Measurements from ENCODE around the gene PRKG1.
"Not testable (repeated sequence)": the region's sequence is repeated elsewhere in the genome, so short reads cannot be mapped to it uniquely, and the experiment has no call there.

PRKG1 gene

GRCh38 chr10:51162002-51162401 is 87.7 kb downstream of the PRKG1 start:
- no peak overlapping the region for H3K4me3 ChIP-seq (ENCODE audit: low read length)
- no peak for TF ChIP-seq ZNF274 (IDR thresholded peaks at IDR 0.05; ENCODE audit: low read depth, low read length)

GRCh38 chr10:51163380-51164049 is 89.2 kb downstream of the PRKG1 start:
- H3K4me3 ChIP-seq (ENCODE audit: low read length) = not testable (repeated sequence)

- no peak overlapping the region for H3K4me3 ChIP-seq (ENCODE audit: low read length)
- TF ChIP-seq ZNF274 (IDR thresholded peaks at IDR 0.05; ENCODE audit: low read depth, low read length) = no peak
Measured at GRCh38 chr10:51168086-51168815, 94.0 kb downstream of the PRKG1 start.

- H3K4me3 ChIP-seq (ENCODE audit: low read length) = no peak overlapping the region
Measured at GRCh38 chr10:51169111-51169510, 94.8 kb downstream of the PRKG1 start.

GRCh38 chr10:51170518-51171245 is 96.4 kb downstream of the PRKG1 start:
- H3K4me3 ChIP-seq (ENCODE audit: low read length) = no peak overlapping the region
- TF ChIP-seq ZNF274 (IDR thresholded peaks at IDR 0.05; ENCODE audit: low read depth, low read length) = no peak

More at GRCh38 chr10:51169111-51169510, 94.8 kb downstream of the PRKG1 start:
- TF ChIP-seq ZNF274 (IDR thresholded peaks at IDR 0.05; ENCODE audit: low read depth, low read length) = no peak

DNA sequence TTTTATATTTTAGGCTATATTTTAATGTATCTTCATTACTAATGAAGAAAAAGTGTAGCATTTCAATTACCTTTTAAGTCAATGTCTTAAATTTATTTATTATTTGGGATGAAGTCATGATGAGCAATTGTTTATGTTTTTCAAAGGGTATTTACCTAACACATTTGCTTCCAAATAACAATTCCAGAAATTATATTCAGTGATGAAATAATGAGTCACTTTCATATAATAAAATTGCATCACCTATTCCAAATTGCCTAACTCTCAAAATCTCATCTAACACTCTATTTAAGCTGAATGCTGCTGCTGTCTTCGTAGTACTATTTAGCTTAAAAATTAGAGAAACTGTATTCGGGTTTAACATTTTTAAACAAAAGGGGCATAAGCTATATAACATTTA is 97.7 kb downstream of the PRKG1 start:
- no peak for TF ChIP-seq ZNF274 (IDR thresholded peaks at IDR 0.05; ENCODE audit: low read depth, low read length)
- no peak overlapping the region for H3K4me3 ChIP-seq (ENCODE audit: low read length)

- no peak overlapping the region for H3K4me3 ChIP-seq (ENCODE audit: low read length)
- TF ChIP-seq ZNF274 (IDR thresholded peaks at IDR 0.05; ENCODE audit: low read depth, low read length) = no peak
Measured at GRCh38 chr10:51176976-51177695, 102.8 kb downstream of the PRKG1 start.

- TF ChIP-seq ZNF274 (IDR thresholded peaks at IDR 0.05; ENCODE audit: low read depth, low read length) = no peak
- H3K4me3 ChIP-seq (ENCODE audit: low read length) = no peak overlapping the region
Measured at GRCh38 chr10:51178634-51179033, 104.3 kb downstream of the PRKG1 start.

GRCh38 chr10:51180141-51180540 is 105.9 kb downstream of the PRKG1 start:
- no peak for TF ChIP-seq ZNF274 (IDR thresholded peaks at IDR 0.05; ENCODE audit: low read depth, low read length)
- no peak overlapping the region for H3K4me3 ChIP-seq (ENCODE audit: low read length)

DNA sequence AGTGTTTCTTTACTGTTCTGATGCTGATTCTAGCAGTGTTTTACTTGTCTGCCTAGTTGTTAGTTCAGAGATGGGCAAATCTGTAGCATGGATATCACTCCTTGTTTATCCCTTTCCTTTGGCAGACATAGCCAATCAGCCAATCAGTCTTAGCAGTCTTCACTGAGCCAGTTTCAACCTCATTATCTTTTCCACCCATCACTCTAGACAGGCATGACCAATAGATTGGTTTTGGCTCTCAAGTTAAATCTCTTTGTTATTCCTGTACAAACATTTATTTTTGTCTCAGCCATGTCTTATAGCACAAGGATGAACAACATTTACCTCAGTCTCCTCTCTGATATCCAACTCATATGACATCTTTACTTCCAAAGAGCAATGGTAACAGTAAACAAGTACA is 109.5 kb downstream of the PRKG1 start:
- H3K4me3 ChIP-seq (ENCODE audit: low read length) = no peak overlapping the region
- TF ChIP-seq ZNF274 (IDR thresholded peaks at IDR 0.05; ENCODE audit: low read depth, low read length) = no peak

- H3K4me3 ChIP-seq (ENCODE audit: low read length) = no peak overlapping the region
- no peak for TF ChIP-seq ZNF274 (IDR thresholded peaks at IDR 0.05; ENCODE audit: low read depth, low read length)
Measured at GRCh38 chr10:51186361-51186760, 112.1 kb downstream of the PRKG1 start.

DNA sequence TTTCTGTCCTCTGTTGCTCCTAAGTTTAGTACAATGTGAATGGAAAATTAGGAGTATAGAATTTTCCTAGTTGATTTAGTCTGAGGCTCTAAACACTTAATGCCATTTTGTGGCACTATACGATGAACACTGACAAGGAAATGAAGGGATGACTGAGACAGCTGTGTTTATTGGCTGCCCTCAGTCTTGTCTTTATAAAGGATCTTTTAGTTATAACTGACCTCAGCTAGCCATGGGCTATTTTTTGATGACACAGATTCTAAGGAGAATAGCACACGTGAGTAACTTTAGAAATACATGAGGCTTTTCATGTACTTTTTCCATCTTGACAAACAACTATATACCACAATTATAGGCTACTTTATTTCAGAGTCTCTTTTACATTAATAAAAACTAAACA is 113.7 kb downstream of the PRKG1 start:
- no peak overlapping the region for H3K4me3 ChIP-seq (ENCODE audit: low read length)
- TF ChIP-seq ZNF274 (IDR thresholded peaks at IDR 0.05; ENCODE audit: low read depth, low read length) = no peak

- H3K4me3 ChIP-seq (ENCODE audit: low read length) = no peak overlapping the region
- no peak for TF ChIP-seq ZNF274 (IDR thresholded peaks at IDR 0.05; ENCODE audit: low read depth, low read length)
Measured at GRCh38 chr10:51188866-51189265, 114.6 kb downstream of the PRKG1 start.

- TF ChIP-seq ZNF274 (IDR thresholded peaks at IDR 0.05; ENCODE audit: low read depth, low read length) = no peak
Measured at GRCh38 chr10:51196508-51197175, 122.4 kb downstream of the PRKG1 start.

More at GRCh38 chr10:51196508-51197175, 122.4 kb downstream of the PRKG1 start:
- no peak overlapping the region for H3K4me3 ChIP-seq (ENCODE audit: low read length)
